ENCODE measurements around the gene ME3.
"Not testable (repeated sequence)": the region's sequence is repeated elsewhere in the genome, so short reads cannot be mapped to it uniquely, and the experiment has no call there.

ME3 gene

GRCh38 chr11:86580535-86580934 is 91.9 kb downstream of the ME3 start:
- no peak for DNase-seq

GRCh38 chr11:86579406-86579731 is 93.0 kb downstream of the ME3 start:
- DNase-seq: no peak

GRCh38 chr11:86578727-86579405 is 93.5 kb downstream of the ME3 start:
- no peak for DNase-seq

- DNase-seq: no peak
Observed at GRCh38 chr11:86577644-86578636, 94.5 kb downstream of the ME3 start.

GRCh38 chr11:86576946-86577624 is 95.3 kb downstream of the ME3 start:
- DNase-seq: no peak

GRCh38 chr11:86575927-86576326 is 96.5 kb downstream of the ME3 start:
- DNase-seq: no peak

- no peak for DNase-seq
Observed at GRCh38 chr11:86575208-86575855, 97.1 kb downstream of the ME3 start.

GRCh38 chr11:86574493-86575207 is 97.8 kb downstream of the ME3 start:
- DNase-seq: no peak

- no peak for DNase-seq
Observed at GRCh38 chr11:86571273-86571948, 101.0 kb downstream of the ME3 start.

GRCh38 chr11:86570451-86570850 is 102.0 kb downstream of the ME3 start:
- DNase-seq: no peak

GRCh38 chr11:86570020-86570419 is 102.4 kb downstream of the ME3 start:
- no peak for DNase-seq

- no peak for DNase-seq
Observed at GRCh38 chr11:86569109-86569508, 103.3 kb downstream of the ME3 start.

GRCh38 chr11:86565801-86566312 is 106.6 kb downstream of the ME3 start:
- no peak for DNase-seq

GRCh38 chr11:86565388-86565787 is 107.0 kb downstream of the ME3 start:
- no peak for DNase-seq

- DNase-seq: not testable (repeated sequence)
Observed at GRCh38 chr11:86562842-86563241, 109.6 kb downstream of the ME3 start.

GRCh38 chr11:86559311-86559945 is 113.0 kb downstream of the ME3 start:
- no peak for DNase-seq

GRCh38 chr11:86558841-86559240 is 113.6 kb downstream of the ME3 start:
- DNase-seq: no peak

GRCh38 chr11:86558207-86558606 is 114.2 kb downstream of the ME3 start:
- no peak for DNase-seq

GRCh38 chr11:86555866-86556265 is 116.5 kb downstream of the ME3 start:
- DNase-seq: no peak

- DNase-seq: no peak
Observed at GRCh38 chr11:86555401-86555800, 117.0 kb downstream of the ME3 start.

GRCh38 chr11:86553265-86553664 is 119.2 kb downstream of the ME3 start:
- no peak for DNase-seq

All from NCI-H1930 (cell line).